Endothelial cell of hepatic sinusoid (primary cell): ENCODE results near the gene BMPR1A.
"Not testable (repeated sequence)": the region's sequence is repeated elsewhere in the genome, so short reads cannot be mapped to it uniquely, and the experiment has no call there.

Experiments
- in situ Hi-C: cut with HindIII; loops from 2 replicates; pipeline ENCODE4 v1.10.0; 2017; ENCODE audit warnings: low sequenced_read_pairs

BMPR1A gene

DNA sequence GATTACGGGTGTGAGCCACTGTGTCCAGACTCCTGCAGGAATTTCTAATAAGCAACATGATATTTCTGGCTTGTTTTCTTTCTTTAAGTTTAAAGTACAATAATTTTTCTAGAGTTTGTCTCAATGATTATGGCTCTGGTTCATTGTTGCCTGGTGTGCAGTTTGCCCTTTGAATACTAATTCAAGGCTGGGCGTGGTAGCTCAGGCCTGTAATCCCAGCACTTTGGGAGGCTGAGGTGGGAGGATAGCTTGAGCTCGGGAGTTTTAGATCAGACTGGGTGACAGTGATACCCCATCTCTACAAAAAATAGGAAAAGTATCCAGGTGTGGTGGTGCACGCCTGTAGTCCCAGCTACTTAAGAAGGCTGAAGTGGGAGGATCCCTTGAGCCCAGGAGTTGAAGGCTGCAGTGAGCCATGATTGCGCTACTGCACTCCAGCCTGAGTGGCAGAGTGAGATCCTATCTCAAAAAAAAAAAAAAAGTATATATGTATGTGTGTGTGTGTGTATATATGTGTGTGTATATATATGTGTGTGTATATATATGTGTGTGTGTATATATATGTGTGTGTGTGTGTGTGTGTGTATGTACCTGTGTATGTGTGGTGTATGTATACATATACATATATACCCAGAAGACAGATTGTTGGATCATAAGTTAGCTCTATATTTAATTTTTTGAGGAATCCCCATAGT is 220.1 kb downstream of the BMPR1A start:
- in situ Hi-C loops: no loop called here

DNA sequence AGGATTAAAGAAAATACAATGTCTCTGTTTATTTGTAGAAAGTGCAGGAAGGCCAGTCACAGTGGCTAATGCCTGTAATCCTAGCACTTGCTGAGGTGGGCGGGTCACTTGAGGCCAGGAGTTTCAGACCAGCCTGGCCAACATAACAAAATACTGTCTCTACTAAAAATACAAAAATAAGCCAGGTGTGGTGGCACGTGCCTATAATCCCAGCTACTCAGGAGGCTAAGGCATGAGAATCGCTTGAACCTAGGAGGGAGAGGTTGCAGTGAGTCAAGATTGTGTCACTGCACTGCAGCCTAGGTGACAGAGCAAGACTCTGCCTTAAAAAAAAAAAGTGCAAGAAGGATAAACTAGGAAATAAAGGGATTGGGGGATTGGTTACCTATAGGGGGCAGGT is 222.0 kb downstream of the BMPR1A start:
- in situ Hi-C loops: not testable (repeated sequence)

DNA sequence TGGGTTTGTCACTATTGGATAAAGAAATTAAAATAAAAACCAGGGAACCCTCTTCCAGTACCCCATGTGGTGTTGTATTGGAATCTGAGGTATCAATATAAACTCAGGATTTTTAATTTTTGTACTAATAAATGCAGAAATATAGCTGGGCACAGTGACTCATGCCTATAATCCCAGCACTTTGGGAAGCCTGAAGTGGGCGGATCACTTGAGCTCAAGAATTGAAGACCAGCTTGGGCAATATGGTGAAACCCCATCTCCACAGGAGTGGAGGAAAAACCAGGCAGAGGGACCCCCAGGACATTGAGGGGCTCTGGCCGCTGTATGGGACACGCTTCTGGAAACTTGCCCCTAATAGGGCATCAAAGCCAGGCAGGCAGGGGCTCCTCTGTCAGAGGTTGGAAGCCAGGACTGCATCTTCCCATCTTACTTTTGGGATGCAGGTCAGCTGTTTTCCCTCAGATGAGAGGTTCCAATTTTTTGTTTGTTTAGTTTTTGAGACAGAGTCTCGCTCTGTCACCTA is 222.9 kb downstream of the BMPR1A start:
- in situ Hi-C loops: no loop called here

DNA sequence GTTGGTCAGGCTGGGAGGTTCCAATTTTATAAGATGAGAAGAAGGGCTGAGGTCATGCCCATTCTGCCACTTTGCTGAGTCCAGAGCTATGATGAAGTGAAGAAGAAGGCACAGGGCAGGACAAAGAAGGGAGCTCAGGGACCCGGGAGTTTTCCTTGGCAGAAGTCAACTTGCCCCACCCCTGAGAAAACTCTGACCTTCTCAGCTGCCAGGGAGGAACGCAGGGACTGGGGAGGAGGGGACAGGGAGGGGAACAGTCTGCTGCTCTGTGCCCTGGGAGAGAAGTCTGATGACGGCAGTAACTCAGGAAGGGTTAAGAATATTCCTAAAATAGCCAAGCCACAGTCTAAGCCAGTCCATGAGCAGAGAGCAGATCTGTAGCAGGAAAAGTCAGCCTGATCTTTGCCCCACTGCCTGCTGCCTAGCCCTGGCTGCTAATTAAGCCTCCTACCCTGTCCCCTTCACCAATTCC is 223.6 kb downstream of the BMPR1A start:
- in situ Hi-C loops: no loop called here

DNA sequence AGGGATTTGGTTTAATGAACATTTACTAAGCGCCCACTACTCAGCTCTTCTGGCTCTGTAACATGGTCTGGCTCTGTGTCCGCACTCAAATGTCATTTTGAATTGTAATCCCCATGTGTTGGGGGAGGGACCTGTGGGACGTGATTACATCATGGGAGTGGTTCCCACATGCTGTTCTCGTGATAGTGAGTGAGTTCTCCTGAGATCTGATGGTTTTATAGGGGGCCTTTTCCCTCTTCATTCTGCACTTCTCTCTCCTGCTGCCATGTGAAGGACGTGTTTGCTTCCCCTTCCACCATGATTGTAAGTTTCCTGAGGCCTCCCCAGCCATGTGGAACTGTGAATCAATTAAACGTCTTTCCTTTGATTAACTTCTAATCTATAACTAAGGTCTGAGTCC is 224.6 kb downstream of the BMPR1A start:
- in situ Hi-C loops: not testable (repeated sequence)

DNA sequence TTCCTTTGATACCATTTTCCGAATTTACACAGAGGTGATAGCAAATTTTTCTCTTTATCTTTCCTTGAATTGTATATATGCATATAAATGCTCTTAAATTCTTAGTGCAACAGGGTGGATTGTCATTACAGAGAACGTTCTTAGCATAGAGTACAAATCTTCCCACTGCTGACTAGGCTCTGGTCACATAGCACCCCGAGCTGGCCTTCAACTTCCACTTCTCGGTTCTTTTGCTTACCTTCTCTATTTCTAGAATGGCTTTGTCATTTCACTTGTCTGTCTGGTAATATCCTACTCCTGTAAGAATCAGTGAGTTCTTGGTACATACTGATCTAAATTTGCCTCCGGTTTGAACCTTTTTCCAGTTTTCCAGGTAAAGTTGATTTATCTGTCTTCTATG is 225.3 kb downstream of the BMPR1A start:
- in situ Hi-C loops: no loop called here
